Calu3 (cell line): ENCODE measurements around the gene DUSP7. TPM values are rescaled to one million over a fixed set of nuclear protein-coding genes. Genes with fewer than 3 reads are reported as not detected.

Experiments
- BruUV-seq: library from RNA; stranded (reverse); fragments of 400-500 nt; replicated peaks from 2 replicates; lab custom pipeline; 2021; lab: Mats Ljungman, UMichigan
- CTCF ChIA-PET: fragments of 300-600 bp; sonication (Branson Sonifier 250); formaldehyde crosslinking; loops from one replicate; lab custom pipeline; 2022; ENCODE audit warnings: antibody characterized with exemption; lab: Charles Lee
- DNase-seq: peaks from one replicate; pipeline ENCODE4 v3.0.0; 2022
- H3K27ac Mint-ChIP-seq: one replicate; pipeline ENCODE4 v1.8.0; 2022; ENCODE audit warnings: mixed read lengths; ENCODE audit not compliant: unreplicated experiment
- H3K27me3 Mint-ChIP-seq: one replicate; pipeline ENCODE4 v1.8.0; 2022; ENCODE audit warnings: mixed read lengths; ENCODE audit not compliant: unreplicated experiment
- H3K36me3 Mint-ChIP-seq: one replicate; pipeline ENCODE4 v1.8.0; 2022; ENCODE audit warnings: mild to moderate bottlenecking, moderate library complexity, mixed read lengths; ENCODE audit not compliant: insufficient read depth, unreplicated experiment
- H3K4me1 Mint-ChIP-seq: one replicate; pipeline ENCODE4 v1.8.0; 2022; ENCODE audit warnings: mild to moderate bottlenecking, low read depth, mixed read lengths; ENCODE audit not compliant: unreplicated experiment
- H3K4me3 Mint-ChIP-seq: one replicate; pipeline ENCODE4 v1.8.0; 2022; ENCODE audit warnings: mild to moderate bottlenecking, low read depth, moderate library complexity, mixed read lengths; ENCODE audit not compliant: unreplicated experiment
- H3K9me3 Mint-ChIP-seq: one replicate; pipeline ENCODE4 v1.8.0; 2022; ENCODE audit warnings: low read depth, mixed read lengths; ENCODE audit not compliant: unreplicated experiment
- intact Hi-C: fragments of 100-400 bp; cut with micrococcal nuclease; formaldehyde crosslinking; loops from one replicate; pipeline ENCODE4 v1.10.0; 2022; ENCODE audit not compliant: unreplicated experiment
- total RNA-seq: library from RNA; stranded (reverse); gene quantifications from 2 replicates; pipeline ENCODE4 v1.2.3, GENCODE V29; 2022
- TF ChIP-seq, protein P1 (sequence below): fragments of 200-600 bp; IDR thresholded peaks from one replicate; pipeline ENCODE4 v1.8.0; 2022; ENCODE audit warnings: antibody characterized with exemption; ENCODE audit not compliant: unreplicated experiment

Gene DUSP7
- total RNA-seq, 1 experiment from 2014 or later = 7.7 TPM

- intact Hi-C loops = no loop called here
- Mint-ChIP-seq H3K36me3 (no peaks in the 10 kb centered on the region), H3K27me3 (no peaks in the 10 kb centered on the region), H3K9me3 (no peaks in the 10 kb centered on the region), H3K4me3 (no peak overlapping the region), H3K27ac (no peak overlapping the region), H3K4me1 (no peaks in the 10 kb centered on the region)
- TF ChIP-seq, protein P1, sequence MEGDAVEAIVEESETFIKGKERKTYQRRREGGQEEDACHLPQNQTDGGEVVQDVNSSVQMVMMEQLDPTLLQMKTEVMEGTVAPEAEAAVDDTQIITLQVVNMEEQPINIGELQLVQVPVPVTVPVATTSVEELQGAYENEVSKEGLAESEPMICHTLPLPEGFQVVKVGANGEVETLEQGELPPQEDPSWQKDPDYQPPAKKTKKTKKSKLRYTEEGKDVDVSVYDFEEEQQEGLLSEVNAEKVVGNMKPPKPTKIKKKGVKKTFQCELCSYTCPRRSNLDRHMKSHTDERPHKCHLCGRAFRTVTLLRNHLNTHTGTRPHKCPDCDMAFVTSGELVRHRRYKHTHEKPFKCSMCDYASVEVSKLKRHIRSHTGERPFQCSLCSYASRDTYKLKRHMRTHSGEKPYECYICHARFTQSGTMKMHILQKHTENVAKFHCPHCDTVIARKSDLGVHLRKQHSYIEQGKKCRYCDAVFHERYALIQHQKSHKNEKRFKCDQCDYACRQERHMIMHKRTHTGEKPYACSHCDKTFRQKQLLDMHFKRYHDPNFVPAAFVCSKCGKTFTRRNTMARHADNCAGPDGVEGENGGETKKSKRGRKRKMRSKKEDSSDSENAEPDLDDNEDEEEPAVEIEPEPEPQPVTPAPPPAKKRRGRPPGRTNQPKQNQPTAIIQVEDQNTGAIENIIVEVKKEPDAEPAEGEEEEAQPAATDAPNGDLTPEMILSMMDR = no peak
- BruUV-seq = no TSS peak
- DNase-seq = no peak
- CTCF ChIA-PET = no interaction called here
Observed at GRCh38 chr3:52090933-52091468, 34.6 kb upstream of the DUSP7 start.

GRCh38 chr3:52090131-52090932 lies 34.0 kb upstream of the DUSP7 start:
- Mint-ChIP-seq H3K27me3 (no peaks in the 10 kb centered on the region), H3K9me3 (no peaks in the 10 kb centered on the region), H3K36me3 (no peaks in the 10 kb centered on the region), H3K27ac (no peak overlapping the region), H3K4me1 (no peaks in the 10 kb centered on the region), H3K4me3 (no peak overlapping the region)
- DNase-seq = no peak
- intact Hi-C loops = no loop called here
- TF ChIP-seq, protein P1 = no peak
- BruUV-seq = no TSS peak
- CTCF ChIA-PET = no interaction called here

- Mint-ChIP-seq H3K27me3 (no peaks in the 10 kb centered on the region), H3K4me3 (no peak overlapping the region), H3K9me3 (no peaks in the 10 kb centered on the region), H3K36me3 (no peaks in the 10 kb centered on the region), H3K4me1 (no peaks in the 10 kb centered on the region), H3K27ac (no peak overlapping the region)
- intact Hi-C loops = no loop called here
- CTCF ChIA-PET = no interaction called here
- no TSS peak for BruUV-seq
- no peak for DNase-seq
- TF ChIP-seq, protein P1 = no peak
Observed at GRCh38 chr3:52089691-52090090, 33.3 kb upstream of the DUSP7 start.

GRCh38 chr3:52088445-52089367 lies 32.3 kb upstream of the DUSP7 start:
- intact Hi-C loops = no loop called here
- H3K27me3 Mint-ChIP-seq = no peaks in the 10 kb centered on the region
- no peaks in the 10 kb centered on the region for H3K36me3 Mint-ChIP-seq
- CTCF ChIA-PET = interaction anchor here (1.2 kb wide), 1 partner anchor 11 kb away, joined by 3 read pairs; no protein-coding TSS in a partner anchor
- no TSS peak for BruUV-seq
- H3K4me1 Mint-ChIP-seq = no peaks in the 10 kb centered on the region
- H3K27ac Mint-ChIP-seq = no peak overlapping the region
- TF ChIP-seq, protein P1 = no peak
- no peak for DNase-seq
- no peak overlapping the region for H3K4me3 Mint-ChIP-seq
- no peaks in the 10 kb centered on the region for H3K9me3 Mint-ChIP-seq
